HCT116 (cell line): ENCODE data around the gene METRN. TPM values are rescaled to one million over a fixed set of nuclear protein-coding genes. Genes with fewer than 3 reads are reported as not detected.

Experiments used
- CTCF ChIP-seq, 3 experiments: fragments of 200-600 bp in 1 of 3; sonication (generic) in 1 of 3; IDR thresholded peaks in 2 of 3; conservative IDR thresholded peaks in 1 of 3; 2 replicates each; pipeline ENCODE4 v1.5.1; 2012 to 2017; ENCODE audit warnings: low read depth in 2 of 3, low read length in 2 of 3, antibody characterized with exemption in 1 of 3, borderline replicate concordance in 1 of 3, control low read depth in 1 of 3, mild to moderate bottlenecking in 1 of 3, mixed read lengths in 1 of 3, mixed run types in 1 of 3, moderate library complexity in 1 of 3; ENCODE audit not compliant: insufficient read depth in 1 of 3
- POLR2AphosphoS5 ChIP-seq: IDR thresholded peaks from 2 replicates; pipeline ENCODE4 v1.6.1; 2011; ENCODE audit warnings: mild to moderate bottlenecking, low read depth, low read length, moderate library complexity
- REST ChIP-seq: IDR thresholded peaks from 2 replicates; pipeline ENCODE4 v1.6.1; 2012; ENCODE audit warnings: low read depth
- TCF7L2 ChIP-seq: IDR thresholded peaks from 2 replicates; pipeline ENCODE4 v1.7.0; 2011; ENCODE audit warnings: borderline replicate concordance, inconsistent platforms; ENCODE audit not compliant: insufficient read depth, insufficient read length; ENCODE audit errors: extremely low read depth
- total RNA-seq: library from RNA; stranded (reverse); gene quantifications from one replicate; pipeline ENCODE4 v1.2.1, GENCODE V29; 2021; ENCODE audit not compliant: unreplicated experiment

Gene METRN
- total RNA-seq, 1 experiment from 2014 or later: 193 TPM

GRCh38 chr16:728131-728889, 13.4 kb downstream of the METRN start (continued):
- TF ChIP-seq REST (no peak), TCF7L2 (no peak), POLR2AphosphoS5 (peak; percentile 63), CTCF (IDR thresholded peaks at IDR 0.05 in 2 of 3, conservative IDR thresholded peaks at IDR 0.05 in 1 of 3; ENCODE audit: borderline replicate concordance in 1 of 3, insufficient read depth in 1 of 3, low read depth in 2 of 3, low read length in 2 of 3) (no peak)
